HTR-8/SVneo (cell line): ENCODE results near the gene CLDN10.
A peak's percentile ranks its signal among the peaks of the same experiment; 100 is the strongest.

Experiments
- DNase-seq: peaks from one replicate; pipeline ENCODE4 v3.0.0; 2011; ENCODE audit warnings: low spot score, mixed read lengths; ENCODE audit not compliant: insufficient read length
- FAIRE-seq: peaks from 2 replicates; lab custom pipeline; 2011; peaks lifted over from hg19 to GRCh38; lab: Jason Lieb, UNC

The CLDN10 gene

GRCh38 chr13:95593462-95593861 lies 40.9 kb downstream of the CLDN10 start:
- no peak for DNase-seq
- FAIRE-seq = no peak

DNA sequence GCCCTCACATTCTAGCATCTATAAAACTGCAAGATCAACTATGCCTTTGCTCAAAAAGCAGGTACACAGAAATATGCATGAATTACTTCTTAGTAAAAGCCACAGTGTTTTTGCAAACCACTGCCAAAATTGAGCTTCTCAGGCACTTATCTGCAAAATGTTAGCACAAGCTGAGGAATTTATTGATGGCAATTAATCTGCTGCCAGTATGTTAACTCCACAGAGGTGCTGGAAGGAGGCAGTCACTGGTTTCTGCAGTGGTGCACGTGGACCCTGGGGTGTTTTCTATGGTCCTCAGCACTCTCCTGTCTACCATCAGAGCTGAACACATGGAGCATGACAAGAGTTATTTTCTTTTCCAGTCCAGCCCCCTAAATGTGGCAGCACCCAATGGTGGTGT lies 44.2 kb downstream of the CLDN10 start:
- no peak for DNase-seq
- no peak for FAIRE-seq

DNA sequence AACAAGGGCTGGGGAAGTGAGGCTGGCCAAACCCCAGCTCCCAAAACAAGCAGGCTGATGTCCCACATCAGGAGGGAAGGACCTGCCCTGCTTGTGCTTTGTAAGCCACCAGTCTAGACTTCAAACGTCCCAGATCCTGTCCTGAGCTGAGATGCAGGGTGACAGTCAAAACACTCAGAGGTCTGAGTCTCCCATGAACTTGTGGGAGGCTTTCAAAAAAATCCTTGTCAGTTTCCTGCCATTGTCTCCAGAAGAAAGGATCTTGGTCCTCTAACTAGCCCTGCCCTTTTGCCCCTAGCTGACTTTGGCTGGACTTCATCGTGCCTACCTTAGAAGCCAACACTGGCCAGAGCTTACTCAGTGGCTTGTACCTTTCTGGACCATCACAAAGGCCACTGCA lies 48.7 kb downstream of the CLDN10 start:
- no peak for FAIRE-seq
- DNase-seq = no peak

- DNase-seq (no peak), FAIRE-seq (no peak)
Measured at GRCh38 chr13:95601906-95602305, 49.4 kb downstream of the CLDN10 start.

- FAIRE-seq = no peak
- DNase-seq = no peak
Measured at GRCh38 chr13:95603887-95604555, 51.5 kb downstream of the CLDN10 start.

GRCh38 chr13:95604556-95604915 lies 52.0 kb downstream of the CLDN10 start:
- DNase-seq (no peak), FAIRE-seq (no peak)

DNA sequence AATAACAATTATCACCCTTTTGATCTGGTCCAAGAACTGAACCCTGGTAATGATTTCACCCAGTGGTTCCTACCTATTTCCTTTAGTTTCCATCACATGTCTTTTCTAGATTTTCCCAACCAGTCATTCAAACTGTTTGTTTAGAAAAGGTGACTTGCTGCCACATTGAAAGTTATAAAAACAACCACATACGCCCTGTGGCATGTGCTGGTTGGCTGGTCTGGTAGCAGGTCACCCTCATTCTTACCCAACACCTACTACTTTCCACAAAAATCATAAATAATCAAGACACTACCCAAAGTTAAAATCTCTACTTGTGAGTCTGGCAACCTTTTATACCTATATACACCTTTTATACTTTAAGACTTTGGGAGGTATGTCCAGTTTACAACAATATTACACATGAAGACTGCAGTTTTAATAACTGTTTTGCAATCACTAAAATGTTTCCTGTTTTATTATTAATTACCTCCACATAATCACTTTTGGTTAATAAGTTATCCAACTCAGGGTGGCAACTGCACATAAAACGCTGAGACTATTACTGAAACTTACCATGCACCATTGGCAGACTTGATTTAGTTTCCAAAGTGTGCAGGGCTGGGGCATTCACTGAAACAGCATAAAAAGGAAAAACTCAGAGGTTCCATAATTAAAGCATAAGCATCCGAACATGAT lies 53.1 kb downstream of the CLDN10 start:
- FAIRE-seq = no peak
- DNase-seq = no peak

GRCh38 chr13:95607366-95607765 lies 54.8 kb downstream of the CLDN10 start:
- no peak for FAIRE-seq
- DNase-seq = no peak

GRCh38 chr13:95608640-95609323 lies 56.3 kb downstream of the CLDN10 start:
- no peak for FAIRE-seq
- no peak for DNase-seq

DNA sequence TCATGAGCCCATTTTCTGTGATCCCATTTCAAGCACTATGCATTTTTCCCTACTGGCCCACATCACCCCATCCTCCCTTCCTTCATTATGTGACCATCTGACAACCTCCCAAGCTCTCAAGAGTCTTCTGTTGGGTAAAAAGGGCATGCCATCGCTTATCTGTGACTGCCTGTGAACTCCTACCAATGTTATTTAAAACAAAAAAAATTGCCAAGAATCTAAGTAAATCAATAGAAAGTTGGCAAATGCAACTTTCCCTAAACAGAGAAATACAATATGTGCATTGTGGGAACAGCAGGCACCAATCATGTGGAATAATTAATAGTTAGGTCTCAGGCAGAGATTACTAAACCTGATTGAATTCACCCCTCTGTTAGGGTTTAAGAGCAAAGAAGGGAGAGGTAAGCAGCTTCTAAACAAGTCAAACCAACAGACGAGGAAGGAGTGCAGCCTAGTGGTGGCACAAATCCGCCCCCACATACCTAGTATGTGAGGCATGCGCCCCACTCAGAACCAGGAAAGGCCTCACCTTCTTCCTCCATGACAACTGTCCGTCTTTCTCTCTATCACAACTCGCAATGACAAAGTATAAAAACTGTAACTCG lies 62.2 kb downstream of the CLDN10 start:
- DNase-seq (no peak), FAIRE-seq (no peak)

DNA sequence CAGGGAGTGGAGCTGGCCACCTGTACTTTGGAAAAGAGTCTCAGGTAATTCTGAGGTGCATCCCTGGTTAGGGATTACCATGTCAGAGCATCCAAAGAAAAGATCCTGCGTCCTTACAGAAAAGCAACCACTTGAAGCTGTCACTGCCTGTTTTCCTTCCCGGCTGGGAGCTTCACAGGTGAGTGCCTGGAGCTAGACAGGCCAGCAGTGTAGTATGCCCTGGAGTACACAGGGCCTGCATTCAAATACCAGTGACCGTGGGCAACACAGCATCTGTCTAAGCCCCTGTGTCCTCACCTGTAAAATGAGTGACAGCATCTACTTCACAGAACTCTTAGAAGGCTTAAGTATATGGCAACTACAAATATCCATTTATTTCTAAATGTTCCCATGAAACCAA lies 63.0 kb downstream of the CLDN10 start:
- DNase-seq (no peak), FAIRE-seq (no peak)

DNA sequence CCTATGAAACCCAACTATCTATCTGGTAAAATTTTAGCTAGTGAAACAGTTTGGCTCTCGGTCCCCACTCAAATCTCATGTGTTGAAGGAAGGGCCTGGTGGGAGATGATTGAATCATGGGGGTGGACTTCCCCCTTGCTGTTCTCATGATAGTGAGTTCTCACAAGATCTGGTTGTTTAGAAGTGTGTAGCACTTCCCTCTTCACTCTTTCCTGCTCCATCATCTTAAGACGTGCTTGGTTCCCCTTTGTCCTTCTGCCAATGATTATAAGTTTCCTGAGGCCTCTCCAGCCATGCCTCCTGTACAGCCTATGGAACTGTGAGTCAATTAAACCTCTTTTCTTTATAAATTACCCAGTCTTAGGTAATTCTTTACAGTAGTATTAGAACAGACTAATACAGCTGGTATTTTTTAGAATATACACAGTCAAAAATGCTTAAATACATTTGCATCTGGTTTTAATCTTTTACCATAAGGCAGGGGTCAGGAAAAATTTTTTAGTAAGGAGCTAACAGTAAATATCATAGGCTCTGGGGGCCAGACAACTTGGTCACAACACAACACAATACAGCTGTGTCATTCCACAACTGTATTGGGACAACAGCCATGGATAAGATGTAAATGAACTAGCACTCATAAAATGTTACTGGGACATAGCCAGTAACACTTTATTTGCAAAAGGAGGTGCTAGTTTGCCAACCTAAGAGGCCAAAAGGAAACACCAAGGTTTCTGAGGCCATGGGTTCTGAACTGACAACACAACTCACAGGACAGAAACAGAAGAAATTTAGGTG lies 67.7 kb downstream of the CLDN10 start:
- no peak for DNase-seq
- FAIRE-seq = no peak

GRCh38 chr13:95620825-95621498 lies 68.4 kb downstream of the CLDN10 start:
- no peak for DNase-seq
- no peak for FAIRE-seq

- DNase-seq (no peak), FAIRE-seq (no peak)
Measured at GRCh38 chr13:95623141-95623540, 70.6 kb downstream of the CLDN10 start.

- FAIRE-seq = no peak
- peak; percentile 33 for DNase-seq
Measured at GRCh38 chr13:95624020-95624419, 71.5 kb downstream of the CLDN10 start.

DNA sequence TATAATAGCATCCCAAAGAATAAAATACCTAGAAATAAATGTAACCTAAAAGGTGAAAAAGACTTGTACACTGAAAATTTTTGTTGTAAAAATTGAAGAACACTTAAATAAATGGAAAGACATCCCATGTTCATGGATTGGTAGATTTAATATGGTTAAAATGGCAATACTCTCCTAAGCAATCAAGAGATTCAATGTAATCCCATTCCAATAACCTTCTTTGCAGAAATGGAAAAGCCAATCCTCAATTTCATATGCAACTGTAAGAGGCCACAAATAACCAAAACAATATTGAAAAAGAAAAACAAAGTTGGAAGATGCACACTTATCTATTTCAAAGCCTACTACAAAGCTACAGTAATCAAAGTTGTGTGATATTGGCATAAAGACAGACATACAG lies 74.2 kb downstream of the CLDN10 start:
- FAIRE-seq (no peak), DNase-seq (no peak)

DNA sequence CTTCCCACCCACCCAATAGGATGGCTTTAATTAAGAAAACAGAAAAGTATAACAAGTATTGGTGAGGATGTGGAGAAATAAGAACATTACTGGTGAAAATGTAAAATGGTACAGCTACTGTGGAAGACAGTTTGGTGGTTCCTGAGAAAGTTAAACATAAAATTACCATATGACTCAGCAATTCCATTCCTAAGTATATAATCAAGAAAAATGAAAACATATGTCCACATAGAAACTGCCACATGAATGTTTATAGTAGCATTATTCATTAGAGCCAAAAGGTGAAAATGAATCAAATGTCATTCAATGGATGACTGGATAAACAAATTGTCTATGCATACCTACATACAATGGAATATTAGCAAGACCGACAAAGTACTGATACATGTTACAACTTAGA lies 75.1 kb downstream of the CLDN10 start:
- FAIRE-seq (no peak), DNase-seq (no peak)

DNA sequence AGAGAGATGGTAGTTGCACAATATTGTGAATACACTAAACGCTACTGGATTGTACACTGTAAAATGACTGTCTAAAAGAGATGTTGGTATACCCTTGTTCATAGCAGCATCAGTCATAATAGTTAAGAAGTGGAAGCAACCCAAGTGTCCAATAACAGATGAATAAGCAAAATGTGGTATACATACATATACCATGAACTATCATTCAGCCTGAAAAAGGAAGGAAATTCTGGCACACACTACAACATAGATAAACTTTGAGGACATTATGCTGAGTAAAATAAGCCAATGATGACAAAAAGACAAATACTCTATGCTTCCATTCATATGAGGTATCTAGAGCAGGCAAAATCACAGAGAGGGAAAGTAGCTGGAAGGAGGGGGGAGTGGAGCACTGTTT lies 76.0 kb downstream of the CLDN10 start:
- no peak for FAIRE-seq
- no peak for DNase-seq

DNA sequence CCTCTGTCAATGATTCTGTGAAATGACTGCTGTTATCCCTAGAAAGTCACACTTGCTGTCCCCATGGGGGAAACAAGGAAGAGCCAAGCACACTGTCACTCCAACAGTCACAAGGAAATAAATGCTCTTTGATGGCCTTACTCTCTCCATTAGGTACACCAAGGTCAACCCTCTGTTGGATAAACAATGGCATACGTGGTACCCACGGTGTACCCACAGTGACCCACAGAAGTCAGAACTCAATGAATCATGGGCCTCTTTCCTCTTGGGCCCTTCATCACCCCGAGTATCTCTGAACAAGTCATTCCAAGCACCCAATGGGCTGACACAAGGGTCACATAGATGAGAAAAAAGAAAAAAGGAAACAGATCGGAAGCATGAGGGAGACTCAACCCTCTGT lies 76.6 kb downstream of the CLDN10 start:
- DNase-seq (no peak), FAIRE-seq (no peak)
